Activated CD8-positive, alpha-beta memory T cell treated with anti-CD3 and anti-CD28 coated beads, Interleukin-2, amount 50 U/mL, for 1 hour (primary cell): ENCODE results near the gene FGGY.

ENCODE experiments used
- DNase-seq: peaks from one replicate; pipeline ENCODE4 v3.0.0-alpha.2; 2020; ENCODE audit errors: extremely low read depth

The FGGY gene

GRCh38 chr1:59413327-59413720 lies 116.4 kb downstream of the FGGY start:
- no peak for DNase-seq

GRCh38 chr1:59414406-59415133 lies 117.7 kb downstream of the FGGY start:
- DNase-seq, result no peak

GRCh38 chr1:59415286-59415850 lies 118.5 kb downstream of the FGGY start:
- DNase-seq, result no peak

- DNase-seq, result no peak
Measured at GRCh38 chr1:59415881-59416280, 119.0 kb downstream of the FGGY start.

GRCh38 chr1:59417406-59417805 lies 120.5 kb downstream of the FGGY start:
- no peak for DNase-seq

GRCh38 chr1:59418363-59419144 lies 121.7 kb downstream of the FGGY start:
- no peak for DNase-seq

GRCh38 chr1:59419361-59420140 lies 122.7 kb downstream of the FGGY start:
- no peak for DNase-seq

GRCh38 chr1:59421232-59421920 lies 124.5 kb downstream of the FGGY start:
- DNase-seq, result no peak

GRCh38 chr1:59422921-59423575 lies 126.2 kb downstream of the FGGY start:
- DNase-seq, result no peak

- DNase-seq, result no peak
Measured at GRCh38 chr1:59427155-59427554, 130.3 kb downstream of the FGGY start.

- no peak for DNase-seq
Measured at GRCh38 chr1:59427784-59428183, 130.9 kb downstream of the FGGY start.

- no peak for DNase-seq
Measured at GRCh38 chr1:59428828-59429227, 131.9 kb downstream of the FGGY start.

- DNase-seq, result no peak
Measured at GRCh38 chr1:59429656-59430055, 132.8 kb downstream of the FGGY start.

- DNase-seq, result no peak
Measured at GRCh38 chr1:59431566-59432294, 134.8 kb downstream of the FGGY start.

GRCh38 chr1:59432531-59433439 lies 135.9 kb downstream of the FGGY start:
- DNase-seq, result no peak

- DNase-seq, result no peak
Measured at GRCh38 chr1:59433440-59433813, 136.5 kb downstream of the FGGY start.

- no peak for DNase-seq
Measured at GRCh38 chr1:59434336-59434735, 137.4 kb downstream of the FGGY start.

GRCh38 chr1:59436637-59437036 lies 139.7 kb downstream of the FGGY start:
- DNase-seq, result no peak

- DNase-seq, result no peak
Measured at GRCh38 chr1:59438058-59438560, 141.2 kb downstream of the FGGY start.
